Left forelimb (tissue), 1 donor: Measurements from ENCODE around the gene CECR2.

Experiments
- DNase-seq: peaks from one replicate; pipeline ENCODE4 v3.0.0-alpha.2; 2018; ENCODE audit warnings: low spot score

Gene CECR2

DNA sequence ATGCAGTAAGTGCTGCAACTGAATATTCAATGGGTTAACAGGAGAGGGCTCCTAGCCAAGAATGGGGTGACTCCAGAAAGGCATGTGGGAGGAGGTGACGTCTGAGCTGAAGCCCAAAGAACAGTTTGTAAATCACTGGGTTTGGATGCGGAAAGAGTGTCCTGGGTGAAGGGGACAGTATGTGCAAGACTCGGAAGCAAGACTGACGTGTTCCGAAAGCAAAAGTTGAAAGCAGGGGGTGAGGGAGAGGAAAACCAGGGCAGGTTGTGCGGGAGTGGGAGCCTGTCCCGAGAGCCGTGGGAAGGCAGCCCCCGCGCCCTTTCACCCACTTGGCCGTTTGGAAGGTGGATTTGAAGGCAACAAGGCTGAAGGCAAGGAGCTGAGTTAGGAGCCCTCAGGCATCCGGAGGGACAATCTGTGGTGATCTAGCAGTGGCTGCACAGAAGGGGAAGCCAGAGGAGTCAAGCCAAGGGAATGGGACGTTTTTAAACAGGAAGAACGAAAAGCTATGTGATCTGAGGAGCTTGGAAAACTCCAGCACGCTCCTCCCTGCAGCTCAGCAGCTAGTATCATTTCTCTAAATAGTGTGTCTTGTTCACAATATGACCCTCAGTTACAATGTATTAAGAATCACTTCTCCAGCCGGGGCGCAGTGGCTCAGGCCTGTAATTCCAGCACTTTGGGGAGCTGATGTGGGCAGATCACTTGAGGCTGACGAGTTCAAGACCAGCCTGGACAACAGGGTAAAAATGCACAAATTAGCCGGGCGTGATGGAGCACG, 201.8 kb downstream of the CECR2 start:
- peak; percentile 78 for DNase-seq

DNA sequence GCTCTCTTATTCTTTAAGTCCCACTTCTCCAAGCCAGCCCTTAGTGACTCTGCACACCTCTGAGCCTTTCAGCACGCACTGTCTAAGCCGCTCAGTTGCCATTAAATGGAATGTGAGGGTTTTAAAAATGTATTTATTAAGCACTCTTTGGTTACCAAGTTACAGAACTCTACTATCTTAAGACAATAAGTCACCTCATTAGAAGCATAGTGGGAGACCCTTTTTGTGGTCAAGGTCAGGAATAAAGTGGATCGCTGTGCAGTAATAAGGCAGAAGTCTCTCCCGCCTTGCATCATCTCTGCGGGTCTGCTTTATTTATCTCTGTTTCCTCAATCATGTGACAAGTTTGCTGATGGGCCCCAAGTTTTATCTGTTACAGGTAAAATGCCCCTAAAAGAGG, 205.9 kb downstream of the CECR2 start:
- no peak for DNase-seq

GRCh38 chr22:17575681-17576080, 206.4 kb downstream of the CECR2 start:
- DNase-seq = no peak

DNA sequence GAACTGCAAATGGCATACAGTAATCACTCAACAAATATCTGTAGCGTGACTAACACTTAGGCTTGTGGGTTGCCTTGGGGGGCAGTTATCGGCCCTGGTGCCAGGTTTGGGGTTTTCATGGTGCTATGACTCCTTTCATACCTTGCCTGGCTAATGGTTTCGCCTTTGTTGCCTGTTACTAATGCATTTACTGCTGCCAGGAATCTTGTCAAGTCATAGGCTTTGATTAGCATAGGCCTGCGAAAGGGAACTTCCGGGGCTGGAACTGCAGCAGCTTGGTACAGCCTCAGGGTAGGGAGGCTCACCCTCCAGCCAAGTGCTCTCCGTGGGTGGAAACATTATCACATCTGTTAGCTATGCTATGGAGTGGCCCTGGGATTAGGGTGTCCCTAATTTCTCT, 207.2 kb downstream of the CECR2 start:
- DNase-seq = no peak

DNA sequence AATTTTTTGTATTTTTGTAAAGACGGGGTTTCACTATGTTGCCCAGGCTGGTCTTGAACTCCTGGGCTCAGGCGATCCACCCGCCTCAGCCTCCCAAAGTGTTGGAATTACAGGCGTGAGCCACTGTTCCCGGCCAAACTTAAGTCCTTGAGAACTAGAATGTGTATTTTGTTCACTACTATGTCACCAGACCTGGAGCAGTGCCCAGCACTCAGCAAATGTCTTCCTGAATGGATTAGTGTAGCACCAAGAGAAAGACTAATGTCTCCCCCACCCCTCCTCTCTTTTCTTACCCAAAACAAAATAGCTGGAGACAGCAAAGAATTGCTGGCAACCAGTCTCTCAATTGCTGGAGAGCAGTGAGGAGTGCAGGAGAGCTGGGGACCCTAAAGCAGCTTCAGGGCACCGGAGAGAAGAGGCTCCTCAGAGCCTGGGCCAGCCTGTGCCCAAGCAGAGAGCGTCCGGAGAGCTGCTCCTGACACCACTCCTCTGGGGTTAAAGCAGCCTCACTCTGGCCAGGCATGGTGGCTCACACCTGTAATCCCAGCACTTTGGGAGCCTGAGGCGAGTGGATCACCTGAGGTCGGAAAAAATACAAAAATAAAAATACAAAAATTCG, 209.0 kb downstream of the CECR2 start:
- DNase-seq = no peak

GRCh38 chr22:17579535-17579981, 210.3 kb downstream of the CECR2 start:
- DNase-seq = no peak

- DNase-seq = no peak
Observed at GRCh38 chr22:17580441-17581031, 211.3 kb downstream of the CECR2 start.

DNA sequence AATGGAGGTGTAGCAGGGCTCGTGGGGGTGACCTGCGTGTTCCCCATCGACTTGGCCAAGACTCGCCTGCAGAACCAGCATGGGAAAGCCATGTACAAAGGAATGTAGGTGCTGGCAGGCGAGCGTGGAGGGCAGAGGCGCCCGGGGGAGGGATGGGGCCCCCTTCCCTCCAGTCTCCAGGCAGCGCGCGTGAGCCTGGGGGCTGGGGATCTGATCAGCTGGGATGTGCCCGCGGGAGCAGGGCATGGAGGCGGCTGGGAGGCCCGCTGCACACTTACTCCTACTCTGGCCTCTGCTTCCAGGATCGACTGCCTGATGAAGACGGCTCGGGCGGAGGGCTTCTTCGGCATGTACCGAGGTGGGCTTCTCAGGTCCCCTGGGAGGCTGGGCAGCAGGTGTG, 211.8 kb downstream of the CECR2 start:
- no peak for DNase-seq

DNA sequence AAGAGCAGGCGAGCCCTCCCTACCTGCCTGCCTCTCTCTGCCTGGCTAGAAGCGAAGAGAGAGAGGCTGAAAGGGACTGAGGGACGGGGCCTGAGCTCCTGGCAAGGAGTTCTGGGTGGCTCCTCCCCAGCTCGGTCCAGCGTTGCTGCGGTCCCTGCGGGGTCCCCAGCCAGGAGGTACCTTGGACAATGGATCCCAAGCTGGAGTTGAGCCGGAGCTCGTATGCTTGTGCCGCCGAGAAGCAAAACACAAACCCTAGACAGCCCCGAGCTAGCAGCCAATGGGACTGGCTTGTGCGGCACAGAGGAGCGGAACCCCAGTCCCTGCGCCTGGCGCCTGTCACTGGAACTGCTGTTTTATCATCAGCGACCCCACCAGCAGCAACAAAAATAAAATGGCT, 212.4 kb downstream of the CECR2 start:
- DNase-seq = no peak

DNA sequence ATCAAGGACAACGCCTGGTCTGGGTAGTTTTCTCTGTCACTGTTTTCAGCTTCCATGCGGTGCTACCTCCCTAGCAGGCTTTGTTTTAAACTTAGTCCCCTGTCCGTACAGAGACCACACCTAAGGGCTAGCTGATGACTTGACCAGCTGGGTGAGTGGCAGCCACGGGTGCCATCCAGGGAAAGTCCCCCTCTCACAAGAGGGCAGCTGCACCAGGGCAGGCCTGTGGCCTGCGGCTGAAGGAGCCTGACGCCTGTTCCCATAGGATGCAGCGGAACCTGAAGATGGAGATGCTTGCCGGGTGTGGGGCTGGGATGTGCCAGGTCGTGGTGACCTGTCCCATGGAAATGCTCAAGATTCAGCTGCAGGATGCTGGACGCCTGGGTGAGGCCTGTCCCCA, 213.9 kb downstream of the CECR2 start:
- no peak for DNase-seq

DNA sequence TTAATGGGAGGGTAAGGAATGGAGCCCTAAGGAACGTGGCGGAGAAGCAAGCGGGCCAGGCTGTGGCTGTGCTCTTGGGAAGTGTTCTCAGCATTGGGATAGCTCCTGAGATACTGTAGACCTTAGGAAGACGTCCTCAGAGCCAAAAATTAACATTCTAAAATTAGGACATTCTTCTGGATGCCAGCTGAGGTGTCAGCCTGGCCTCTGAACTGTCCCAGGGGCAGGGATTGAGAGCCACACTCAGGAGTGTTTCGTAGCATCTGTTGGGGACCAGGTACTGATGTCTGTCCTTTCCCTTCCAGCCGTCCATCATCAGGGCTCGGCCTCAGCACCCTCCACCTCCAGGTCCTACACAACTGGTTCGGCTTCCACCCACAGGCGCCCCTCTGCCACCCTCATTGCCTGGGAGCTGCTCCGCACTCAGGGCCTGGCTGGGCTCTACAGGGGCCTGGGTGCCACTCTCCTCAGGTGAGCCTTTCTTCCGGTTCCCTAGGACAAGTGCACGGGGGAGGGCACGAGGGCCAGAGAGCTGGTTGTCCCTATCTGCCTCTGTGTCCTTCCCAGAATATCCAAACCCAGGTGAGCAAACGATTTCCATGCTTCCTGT, 217.7 kb downstream of the CECR2 start:
- no peak for DNase-seq

GRCh38 chr22:17587629-17588028, 218.4 kb downstream of the CECR2 start:
- no peak for DNase-seq

- no peak for DNase-seq
Observed at GRCh38 chr22:17588606-17589005, 219.3 kb downstream of the CECR2 start.

DNA sequence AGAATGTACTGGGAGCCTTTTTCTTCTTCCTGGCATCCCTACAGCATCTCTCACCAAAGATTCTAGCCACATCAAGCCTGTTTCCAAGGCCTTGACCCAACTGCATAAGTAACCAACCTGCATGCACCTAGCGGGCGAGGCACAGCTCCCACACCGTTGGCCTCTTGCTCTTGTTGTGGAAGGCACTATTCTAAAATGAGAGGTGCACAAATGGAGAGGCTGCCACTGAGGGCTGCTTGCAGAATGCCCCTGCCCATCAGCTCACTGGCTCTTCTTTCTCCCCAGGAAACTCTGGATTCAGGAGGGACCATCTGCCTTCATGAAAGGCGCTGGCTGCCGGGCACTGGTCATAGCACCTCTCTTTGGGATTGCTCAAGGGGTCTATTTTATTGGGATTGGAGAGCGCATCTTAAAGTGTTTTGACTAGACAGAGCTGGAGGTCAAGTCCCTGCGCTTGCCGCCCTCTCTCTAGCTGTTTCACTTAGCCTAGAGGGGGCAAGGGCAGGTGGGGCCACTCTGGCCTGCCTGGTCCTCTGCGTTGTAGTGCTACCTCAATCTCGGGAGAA, 220.6 kb downstream of the CECR2 start:
- DNase-seq = no peak

- DNase-seq = no peak
Observed at GRCh38 chr22:17590586-17590985, 221.3 kb downstream of the CECR2 start.

- no peak for DNase-seq
Observed at GRCh38 chr22:17592201-17592600, 222.9 kb downstream of the CECR2 start.

- DNase-seq = no peak
Observed at GRCh38 chr22:17596226-17596625, 227.0 kb downstream of the CECR2 start.

DNA sequence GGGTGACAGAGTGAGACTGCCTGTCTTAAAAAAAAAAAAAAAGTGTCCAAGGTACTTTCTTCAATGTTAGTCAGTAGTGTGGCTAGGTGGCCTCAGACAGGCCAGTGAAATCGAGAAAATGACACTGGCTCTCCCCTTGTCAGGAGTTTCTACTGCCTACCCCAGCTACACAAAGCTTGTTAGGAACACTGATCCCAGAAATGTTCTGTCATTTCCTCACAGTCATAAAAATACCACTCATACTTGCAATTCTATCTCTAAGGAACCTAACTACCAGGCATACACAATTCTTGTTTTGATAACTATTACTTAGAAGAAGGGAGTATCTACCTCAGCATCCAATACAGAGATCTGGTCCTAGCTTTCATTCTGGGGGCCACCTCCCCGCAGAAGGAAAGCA, 228.0 kb downstream of the CECR2 start:
- no peak for DNase-seq

DNA sequence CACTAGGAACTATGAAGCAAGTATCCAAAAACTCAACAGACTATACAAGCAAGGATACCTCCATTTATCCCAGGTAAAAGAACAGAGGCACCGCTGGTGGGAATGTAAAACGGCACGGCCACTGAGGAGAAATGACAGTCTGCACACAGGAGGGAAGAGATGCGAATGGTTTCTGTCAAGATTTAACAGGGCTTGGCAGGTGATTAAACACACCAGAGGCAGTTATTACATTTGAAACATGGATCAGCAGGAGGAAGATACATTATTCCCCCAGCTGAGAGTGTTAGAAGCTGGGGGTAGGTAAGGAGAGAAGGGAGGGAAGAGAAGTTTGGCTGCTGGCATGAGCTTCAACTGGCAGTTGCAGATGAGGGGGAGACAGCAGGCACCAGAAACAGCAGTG, 229.1 kb downstream of the CECR2 start:
- no peak for DNase-seq

- no peak for DNase-seq
Observed at GRCh38 chr22:17601031-17601430, 231.8 kb downstream of the CECR2 start.

GRCh38 chr22:17603668-17604067, 234.4 kb downstream of the CECR2 start:
- no peak for DNase-seq

- DNase-seq = no peak
Observed at GRCh38 chr22:17606496-17606895, 237.2 kb downstream of the CECR2 start.
